Natural killer cell (primary cell): ENCODE data around the gene TUBB2B. TPM values are rescaled to one million over a fixed set of nuclear protein-coding genes. Genes with fewer than 3 reads are reported as not detected.
A peak's percentile ranks its signal among the peaks of the same experiment; 100 is the strongest.

ENCODE experiments used
- ATAC-seq, 3 donors: fragments of 150-1000 bp in 2 of 3; fragments of 200-7000 bp in 1 of 3; cut with Tn5 transposase; 1 replicate in 1 of 3; 2 replicates in 2 of 3; pipeline ENCODE4 v1.10.0; 2021; ENCODE audit warnings: mild to moderate bottlenecking in 2 of 3, moderate library complexity in 2 of 3
- DNase-seq, 2 donors: peaks; one replicate each; pipeline versions ENCODE4 v3.0.0 to v3.0.0-alpha.2; 2013 to 2021; ENCODE audit warnings: mixed read lengths in 1 of 2
- H3K27ac ChIP-seq: one replicate; pipeline ENCODE4 v1.5.1; 2013; ENCODE audit warnings: mild to moderate bottlenecking, low read length
- H3K27me3 ChIP-seq: one replicate; pipeline ENCODE4 v1.6.1; 2013; ENCODE audit warnings: low read length; ENCODE audit not compliant: control insufficient read depth, insufficient read depth
- H3K36me3 ChIP-seq: one replicate; pipeline ENCODE4 v1.6.1; 2013; ENCODE audit warnings: low read length; ENCODE audit not compliant: control insufficient read depth, insufficient read depth
- H3K4me1 ChIP-seq: one replicate; pipeline ENCODE4 v1.6.1; 2013; ENCODE audit warnings: low read length; ENCODE audit not compliant: control insufficient read depth, insufficient read depth
- H3K4me3 ChIP-seq: one replicate; pipeline ENCODE4 v1.5.1; 2013; ENCODE audit warnings: low read length
- H3K9me3 ChIP-seq: one replicate; pipeline ENCODE4 v1.6.1; 2013; ENCODE audit warnings: low read length; ENCODE audit not compliant: control insufficient read depth, insufficient read depth
- H3K27ac Mint-ChIP-seq, 2 donors: one replicate each; pipeline ENCODE4 v1.8.0; 2022; ENCODE audit warnings: mild to moderate bottlenecking in 2 of 2, mixed read lengths in 2 of 2, moderate library complexity in 1 of 2
- H3K27me3 Mint-ChIP-seq, 2 donors: one replicate each; pipeline ENCODE4 v1.8.0; 2022; ENCODE audit warnings: low read depth in 2 of 2, mixed read lengths in 2 of 2
- H3K36me3 Mint-ChIP-seq: one replicate; pipeline ENCODE4 v1.8.0; 2022; ENCODE audit warnings: mixed read lengths
- H3K4me1 Mint-ChIP-seq, 2 donors: one replicate each; pipeline ENCODE4 v1.8.0; 2022; ENCODE audit warnings: mixed read lengths in 2 of 2
- H3K4me3 Mint-ChIP-seq: one replicate; pipeline ENCODE4 v1.8.0; 2022; ENCODE audit warnings: mild to moderate bottlenecking, moderate library complexity, mixed read lengths
- H3K9me3 Mint-ChIP-seq, 2 donors: one replicate each; pipeline ENCODE4 v1.8.0; 2022; ENCODE audit warnings: mixed read lengths in 2 of 2
- CTCF ChIP-seq: fragments of 200-600 bp; IDR thresholded peaks from one replicate; pipeline ENCODE4 v1.8.0; 2022; ENCODE audit warnings: antibody characterized with exemption
- WGBS: methylation state at CpG from one replicate; pipeline ENCODE4 v1.1.7; 2013; ENCODE audit warnings: missing lambda C conversion rate; ENCODE audit not compliant: insufficient coverage; 5-methylcytosine and 5-hydroxymethylcytosine counted together
- intact Hi-C: fragments of 100-400 bp; cut with micrococcal nuclease; formaldehyde crosslinking; loops from one replicate; pipeline ENCODE4 v1.14.2; 2022
- total RNA-seq, 4 donors: library from RNA; stranded (reverse); fragments of 120-200 nt in 1 of 4; gene quantifications; one replicate each; pipeline versions ENCODE4 v1.2.3 to v1.2.4, GENCODE V29; 2013 to 2022

Gene TUBB2B
- total RNA-seq, 3 donors from 2014 or later (not counting 1 experiment from before 2014, with no cell fraction given) = 0.66 to 0.75 TPM; not detected in 1

- 59% methylated on average over 7 of the region's 12 CpGs for WGBS
- no peak for ATAC-seq
- DNase-seq = no peak
- no peak overlapping the region for H3K27ac ChIP-seq
- H3K4me3 Mint-ChIP-seq = peak overlapping the region; percentile 55
- no peak for TF ChIP-seq CTCF
- no peaks in the 10 kb centered on the region for H3K9me3 Mint-ChIP-seq
- H3K27me3 Mint-ChIP-seq = peaks cover 10 to 12% of the 10 kb centered on the region in 2 donors
- no peaks in the 10 kb centered on the region for H3K27me3 ChIP-seq
- H3K4me1 ChIP-seq = peaks cover 31% of the 10 kb centered on the region
- H3K36me3 Mint-ChIP-seq = no peaks in the 10 kb centered on the region
- H3K4me3 ChIP-seq = peak overlapping the region; percentile 49
- no peaks in the 10 kb centered on the region for H3K9me3 ChIP-seq
- H3K4me1 Mint-ChIP-seq = peaks cover 27 to 33% of the 10 kb centered on the region in 2 donors
- no peak overlapping the region for H3K27ac Mint-ChIP-seq
- intact Hi-C loops = no loop called here
- H3K36me3 ChIP-seq = peaks cover 2% of the 10 kb centered on the region
Measured at GRCh38 chr6:3258201-3258600, 30.7 kb upstream of the TUBB2B start.

- no peak for DNase-seq
- no peak for TF ChIP-seq CTCF
- Histone ChIP-seq H3K4me3 (no peak overlapping the region), H3K27me3 (peaks cover 3% of the 10 kb centered on the region), H3K4me1 (peaks cover 15% of the 10 kb centered on the region), H3K36me3 (no peaks in the 10 kb centered on the region), H3K27ac (no peak overlapping the region), H3K9me3 (no peaks in the 10 kb centered on the region)
- Mint-ChIP-seq H3K27ac (no peak overlapping the region), H3K36me3 (no peaks in the 10 kb centered on the region), H3K4me3 (no peak overlapping the region), H3K9me3 (no peaks in the 10 kb centered on the region), H3K4me1 (peaks cover 8 to 12% of the 10 kb centered on the region in 2 donors), H3K27me3 (peaks cover 27 to 34% of the 10 kb centered on the region in 2 donors)
- no peak for ATAC-seq
- intact Hi-C loops = loop anchor here (5.0 kb wide), 1 partner anchor 256 kb away; the partner anchor contains the start of gene NQO2
- 96% methylated on average over 40 of the region's 40 CpGs for WGBS
Measured at GRCh38 chr6:3253597-3253961, 26.1 kb upstream of the TUBB2B start.

GRCh38 chr6:3252861-3253596 lies 25.6 kb upstream of the TUBB2B start:
- peaks cover 3% of the 10 kb centered on the region for H3K27me3 ChIP-seq
- 92% methylated on average over 22 of the region's 22 CpGs for WGBS
- peaks cover 8 to 12% of the 10 kb centered on the region in 2 donors for H3K4me1 Mint-ChIP-seq

More at GRCh38 chr6:3252861-3253596, 25.6 kb upstream of the TUBB2B start:
- Histone ChIP-seq H3K27ac (no peak overlapping the region), H3K4me1 (peaks cover 10% of the 10 kb centered on the region), H3K4me3 (no peak overlapping the region), H3K36me3 (no peaks in the 10 kb centered on the region), H3K9me3 (no peaks in the 10 kb centered on the region)
- Mint-ChIP-seq H3K4me3 (no peak overlapping the region), H3K9me3 (no peaks in the 10 kb centered on the region), H3K27me3 (peaks cover 33 to 34% of the 10 kb centered on the region in 2 donors), H3K36me3 (no peaks in the 10 kb centered on the region), H3K27ac (no peak overlapping the region)
- intact Hi-C loops = loop anchor here (5.0 kb wide), 1 partner anchor 256 kb away; the partner anchor contains the start of gene NQO2
- DNase-seq (no peak), ATAC-seq (no peak)
- no peak for TF ChIP-seq CTCF
